Hematopoietic multipotent progenitor cell treated with erythropoietin and hydrocortisone succinate and interleukin-3 and kit ligand, for 15 days (in vitro differentiated cells): ENCODE results near the gene FYN.

Experiments
- DNase-seq: peaks from one replicate; pipeline ENCODE4 v3.0.0-alpha.2; 2015; ENCODE audit warnings: low spot score

Gene FYN

DNA sequence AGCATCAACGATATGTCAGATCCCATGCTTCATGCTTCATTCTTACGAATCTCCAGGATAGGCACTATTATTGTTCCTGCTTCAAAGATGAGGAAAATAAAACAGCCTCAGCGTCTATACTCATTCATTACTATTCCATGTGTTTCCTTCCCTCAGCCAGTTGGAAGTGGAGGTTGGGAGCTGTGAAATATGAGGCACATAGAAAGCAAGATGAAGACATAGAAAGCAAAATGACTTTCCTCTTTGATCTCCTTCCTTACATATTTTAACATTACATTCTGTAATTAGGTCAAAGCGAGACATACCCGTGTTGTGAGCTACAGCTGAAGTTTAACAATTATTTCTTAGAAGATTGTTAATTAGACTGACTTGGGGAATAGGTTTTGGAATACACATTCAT, 125.4 kb downstream of the FYN start:
- no peak for DNase-seq

GRCh38 chr6:111747396-111747795, 125.9 kb downstream of the FYN start:
- no peak for DNase-seq

- DNase-seq = no peak
Observed at GRCh38 chr6:111746983-111747382, 126.3 kb downstream of the FYN start.

DNA sequence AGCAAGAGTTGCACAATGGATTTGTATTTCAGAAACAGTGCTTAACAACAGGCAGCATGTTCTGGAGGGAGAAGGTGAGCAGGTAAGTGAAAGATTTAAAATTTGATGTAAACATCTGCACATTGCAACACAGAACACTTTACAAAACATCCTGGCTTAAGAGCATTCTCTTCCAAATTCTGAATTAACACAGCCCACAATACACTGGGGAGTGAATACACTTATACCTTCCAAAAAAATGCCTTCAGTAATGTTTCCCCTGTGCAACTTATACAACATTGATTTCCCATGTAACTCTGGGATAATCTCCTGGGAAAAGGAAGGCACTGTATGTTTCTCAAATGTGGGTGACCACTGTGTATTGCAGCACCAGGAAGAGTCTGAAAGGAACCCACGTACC, 127.6 kb downstream of the FYN start:
- no peak for DNase-seq

DNA sequence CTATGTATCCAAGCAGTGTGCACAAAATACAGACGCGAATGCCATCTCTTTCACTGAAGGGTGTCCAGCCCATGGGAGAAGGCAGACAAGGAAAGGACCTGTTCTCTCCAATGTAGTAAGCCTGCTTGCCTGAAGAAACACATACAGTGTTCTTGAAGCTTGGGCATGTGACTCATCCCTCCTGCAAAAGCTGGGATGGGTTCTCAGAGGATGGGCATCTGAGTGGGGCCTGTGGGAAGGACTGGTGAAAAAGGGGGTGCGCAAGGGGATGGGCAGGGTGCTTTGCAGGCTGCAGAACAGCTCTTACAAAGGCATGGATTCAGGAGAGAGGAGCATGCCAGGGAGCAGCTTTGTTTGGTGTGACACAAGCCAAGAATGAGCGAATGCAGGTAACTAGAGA, 128.1 kb downstream of the FYN start:
- DNase-seq = no peak

DNA sequence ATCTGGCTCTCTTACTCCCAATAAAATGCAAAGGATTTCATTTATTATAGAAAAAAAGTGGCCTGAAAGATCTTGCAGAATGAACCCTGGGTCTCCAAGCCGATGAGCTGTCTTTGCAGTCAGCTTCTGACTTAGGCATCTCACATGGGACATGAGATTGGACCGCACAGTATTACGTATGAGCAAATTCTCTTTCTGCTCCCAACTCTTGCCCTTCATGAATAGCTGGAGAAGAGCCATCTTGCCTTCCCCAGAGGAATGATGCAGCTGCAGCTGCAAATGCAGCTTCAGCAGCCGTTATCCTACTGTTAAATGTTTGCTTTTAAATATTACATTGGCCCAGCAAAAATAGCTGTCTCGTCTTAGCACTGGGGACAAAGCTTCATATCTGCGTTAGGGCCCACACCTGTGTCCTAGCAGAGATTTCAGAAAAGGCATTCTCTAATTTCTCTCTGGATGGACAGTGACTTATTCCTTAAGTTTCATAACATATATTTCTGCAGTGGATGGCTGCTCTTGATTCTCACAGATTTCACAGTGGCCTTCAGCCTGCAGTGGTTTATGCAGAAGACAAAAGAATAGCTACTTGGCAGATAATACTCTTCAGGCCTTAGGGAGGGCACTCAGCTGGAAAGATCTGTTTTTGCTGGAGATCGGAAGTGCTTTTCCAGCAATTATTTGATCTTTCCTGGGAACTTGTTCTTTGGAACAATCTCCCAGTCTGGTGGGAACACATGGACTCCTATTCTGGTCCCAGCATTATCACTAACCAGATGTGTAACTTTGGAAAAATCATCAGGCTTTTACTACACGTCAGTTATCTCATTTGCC, 129.2 kb downstream of the FYN start:
- no peak for DNase-seq

GRCh38 chr6:111743360-111743759, 129.9 kb downstream of the FYN start:
- DNase-seq = no peak

DNA sequence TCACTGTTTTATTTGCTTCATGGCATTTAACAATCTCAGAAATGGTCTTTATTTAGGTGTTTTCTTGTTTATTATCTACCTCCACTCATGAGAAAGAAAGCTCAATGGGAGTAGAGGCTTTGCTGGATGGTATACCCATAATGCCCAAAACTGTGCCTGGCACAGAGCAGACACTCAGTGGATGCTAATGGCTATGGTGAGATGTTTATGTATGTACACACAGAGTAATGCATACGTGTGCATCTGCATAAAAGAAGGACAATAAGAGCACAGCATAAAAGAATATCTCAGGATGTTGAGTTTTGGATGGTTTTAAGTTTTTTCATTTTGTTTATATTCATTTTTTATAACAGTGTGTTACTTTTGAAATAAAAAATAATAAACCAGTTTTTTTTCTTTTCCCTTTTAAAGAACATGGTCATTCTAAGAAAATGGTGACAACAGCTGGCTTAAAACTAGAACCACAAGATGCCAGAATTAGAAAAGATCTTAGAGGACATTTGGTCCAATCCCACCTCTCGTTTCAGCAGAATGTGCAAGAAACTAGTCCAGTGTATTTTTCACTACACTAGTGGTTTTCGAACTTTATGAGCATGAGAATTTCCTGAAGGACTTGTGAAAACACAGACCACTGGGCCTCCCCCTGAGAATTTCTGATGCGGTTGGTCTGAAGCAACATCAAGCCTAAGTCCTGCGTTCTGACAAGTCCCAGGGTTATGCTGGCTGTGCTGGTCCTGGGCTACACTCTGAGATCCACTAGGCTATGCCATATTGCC, 131.9 kb downstream of the FYN start:
- DNase-seq = no peak

DNA sequence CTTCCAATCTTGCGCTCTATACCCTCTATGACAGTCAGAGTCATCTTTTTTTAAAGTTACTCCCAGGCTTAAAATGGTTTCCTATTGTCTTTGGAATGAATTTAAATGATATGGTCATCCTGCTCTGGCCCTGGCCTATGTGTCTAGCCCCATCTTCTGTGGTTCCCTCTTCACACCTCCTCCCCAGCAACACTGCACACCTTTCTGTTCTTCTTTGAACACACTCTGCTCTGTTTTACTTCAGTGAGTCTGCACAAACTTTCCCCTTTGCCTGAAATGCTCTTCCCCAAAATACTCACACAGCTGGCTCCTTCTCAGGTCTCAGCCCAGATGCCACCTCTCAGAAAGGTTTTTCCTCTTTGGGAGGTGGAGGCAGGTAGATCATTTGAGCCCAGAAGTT, 132.7 kb downstream of the FYN start:
- DNase-seq = no peak

DNA sequence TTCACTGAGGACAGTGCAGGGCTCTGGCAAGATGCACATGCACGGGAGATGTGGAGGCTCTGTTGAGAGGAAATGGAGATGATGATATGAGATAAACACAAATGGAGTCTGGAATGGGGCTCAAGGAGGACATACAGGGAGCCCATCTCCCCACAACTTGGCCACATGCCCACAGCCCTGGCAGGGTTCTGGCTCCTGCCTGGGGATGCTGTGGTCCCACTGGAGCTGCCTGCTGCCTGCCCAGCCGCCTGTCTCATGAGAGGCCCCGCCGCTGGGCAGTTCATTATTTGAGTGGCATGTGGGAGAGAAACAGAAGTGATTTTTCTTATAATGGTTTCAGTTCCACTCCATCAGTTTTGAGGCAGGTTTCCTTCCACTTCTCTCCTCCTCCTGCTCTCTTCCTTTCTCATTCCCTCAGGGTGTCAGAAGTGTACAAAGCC, 134.0 kb downstream of the FYN start:
- no peak for DNase-seq

- no peak for DNase-seq
Observed at GRCh38 chr6:111738631-111739030, 134.6 kb downstream of the FYN start.

DNA sequence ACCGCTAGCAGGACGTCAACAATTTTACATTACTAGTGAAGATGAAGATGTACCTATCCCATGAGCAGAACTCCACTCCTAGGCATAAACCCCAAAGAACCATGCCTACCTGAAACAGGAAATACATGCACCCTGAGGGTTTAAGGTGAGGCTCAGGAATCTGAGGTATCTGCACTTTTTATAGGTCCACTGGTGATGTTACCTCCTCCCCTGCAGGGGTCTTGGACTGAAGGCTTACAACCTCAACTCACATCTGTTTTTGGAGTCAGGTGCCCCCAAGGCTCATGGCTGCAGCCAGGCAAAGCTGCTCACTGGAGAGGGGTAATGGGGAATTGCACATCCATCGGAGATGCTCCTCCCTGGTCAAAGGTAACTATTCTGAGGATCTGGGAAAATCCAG, 135.1 kb downstream of the FYN start:
- DNase-seq = no peak

- no peak for DNase-seq
Observed at GRCh38 chr6:111737065-111737521, 136.2 kb downstream of the FYN start.

DNA sequence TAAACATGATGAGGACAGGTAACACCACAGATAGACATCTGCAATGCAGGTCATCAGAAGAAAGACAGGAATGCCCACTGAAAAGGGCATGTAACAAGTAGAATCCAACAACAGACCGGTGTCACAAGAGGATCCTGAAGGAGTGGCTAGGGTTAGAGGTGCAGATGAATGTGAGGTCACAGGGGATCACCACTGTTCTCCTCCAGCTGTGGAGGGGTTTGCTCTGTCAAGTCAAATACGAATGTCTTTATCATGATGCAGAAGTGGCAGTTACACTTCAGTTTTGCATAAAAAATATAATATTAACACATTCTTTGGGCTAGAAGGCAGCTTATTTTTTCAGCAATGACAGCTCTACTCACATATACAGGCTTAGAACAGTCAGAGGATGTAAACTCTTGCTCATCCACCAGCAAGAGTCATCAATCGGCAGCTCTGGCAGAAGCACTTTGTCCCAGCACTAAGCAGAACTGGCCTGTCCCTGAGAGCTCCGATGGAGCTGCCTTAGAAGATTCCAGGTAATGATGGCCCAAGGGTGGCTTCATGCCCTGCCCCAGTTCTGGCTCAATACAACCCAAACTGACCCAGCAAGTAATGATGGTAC, 137.1 kb downstream of the FYN start:
- DNase-seq = no peak

DNA sequence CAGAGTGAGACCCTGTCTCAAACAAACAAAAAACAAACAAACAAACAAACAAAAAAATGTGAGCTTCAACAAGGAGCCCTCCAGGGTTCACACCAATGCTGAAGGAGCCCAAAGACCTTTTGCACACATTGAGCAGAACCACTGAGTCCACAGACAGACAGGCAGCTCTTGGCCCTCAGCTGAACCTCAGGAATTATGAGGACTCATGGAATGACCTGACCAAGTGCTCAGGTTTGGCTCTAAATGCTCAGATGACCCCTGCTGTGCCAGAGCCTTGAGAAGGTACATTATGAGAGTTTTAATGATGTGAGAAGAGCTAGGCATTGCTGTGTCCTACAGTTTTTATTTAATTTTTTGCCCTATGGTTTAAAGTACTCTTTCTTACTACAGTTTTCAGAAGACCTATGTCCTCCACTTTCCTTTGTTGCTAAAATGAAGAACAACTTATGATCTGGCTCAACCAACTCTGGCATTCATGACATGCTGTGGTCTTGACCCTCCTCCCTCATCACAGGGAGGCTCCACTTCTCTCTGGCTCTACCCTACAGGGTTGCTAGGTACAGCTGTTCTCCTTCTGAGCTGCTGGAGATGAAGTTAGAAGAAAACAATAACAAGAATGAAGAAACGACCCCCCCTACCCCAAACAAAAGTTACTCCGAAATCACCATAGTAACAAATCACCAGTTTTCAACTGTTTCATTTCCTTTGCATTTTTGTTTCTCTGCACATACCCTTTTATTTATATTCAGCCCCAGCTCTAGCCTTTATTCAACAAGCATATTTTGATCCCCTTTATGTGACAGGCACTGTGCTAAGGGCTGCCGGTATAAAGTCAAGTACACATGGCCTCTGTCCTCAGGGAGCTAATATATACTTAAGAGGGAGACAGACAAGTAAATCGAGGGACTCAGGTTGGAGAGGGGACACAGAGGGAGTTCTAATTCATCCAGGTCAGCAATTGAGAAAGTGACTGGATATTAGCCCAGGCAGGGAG, 138.9 kb downstream of the FYN start:
- no peak for DNase-seq

GRCh38 chr6:111732390-111732789, 140.9 kb downstream of the FYN start:
- no peak for DNase-seq

DNA sequence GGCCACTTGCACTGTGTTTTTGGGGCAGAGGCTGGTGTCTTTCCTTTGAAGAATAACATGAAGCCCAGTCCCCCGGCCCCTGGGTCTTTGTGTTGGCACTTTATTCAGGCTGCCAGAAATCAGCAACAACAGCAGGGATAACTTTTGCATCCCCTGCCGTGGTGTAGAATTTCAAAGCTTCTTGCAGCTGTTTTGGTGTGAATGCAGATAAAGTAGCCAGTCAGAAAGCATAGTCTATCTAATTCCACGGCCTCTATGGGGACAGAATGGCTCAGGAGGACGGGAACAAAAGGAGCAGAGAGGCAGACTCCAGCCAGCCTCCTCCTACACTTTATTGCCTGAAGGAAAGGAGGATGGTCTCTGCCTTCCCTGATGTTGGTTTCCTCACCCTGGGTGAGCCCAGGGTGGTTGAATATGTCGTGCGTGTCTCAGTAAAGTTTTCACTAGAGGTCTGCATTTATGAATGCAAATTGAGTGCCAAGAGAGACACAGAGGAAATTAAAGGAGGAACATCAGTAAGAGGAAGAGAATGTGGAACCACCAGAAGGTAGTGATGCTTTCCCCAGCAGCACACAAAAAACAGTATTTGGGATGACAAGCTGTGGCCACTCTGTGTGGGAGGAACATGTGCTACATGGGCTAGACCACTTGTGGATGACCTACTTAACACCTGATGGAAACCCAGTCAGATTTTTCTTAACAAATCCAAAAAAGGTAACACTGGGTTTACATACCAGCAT, 141.6 kb downstream of the FYN start:
- DNase-seq = no peak

DNA sequence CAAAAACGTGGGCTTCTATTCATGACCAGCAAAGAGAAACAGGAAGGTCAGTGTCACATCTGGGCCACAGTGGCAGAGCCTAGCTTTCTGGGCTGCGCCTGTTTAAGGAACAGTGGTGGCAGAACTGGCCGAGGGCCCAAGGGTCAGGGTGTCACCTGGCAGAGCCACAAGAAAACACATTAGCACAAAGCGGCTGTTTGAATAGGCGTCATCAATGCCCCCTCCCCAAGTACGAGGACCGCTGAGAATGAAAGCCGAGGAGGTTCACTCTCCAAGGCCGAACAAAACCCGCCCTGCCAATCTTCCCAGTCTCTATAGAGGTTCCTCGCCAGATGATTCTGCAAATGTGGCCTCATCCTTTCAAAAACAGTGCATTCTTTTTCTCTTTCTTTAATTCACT, 142.4 kb downstream of the FYN start:
- no peak for DNase-seq

DNA sequence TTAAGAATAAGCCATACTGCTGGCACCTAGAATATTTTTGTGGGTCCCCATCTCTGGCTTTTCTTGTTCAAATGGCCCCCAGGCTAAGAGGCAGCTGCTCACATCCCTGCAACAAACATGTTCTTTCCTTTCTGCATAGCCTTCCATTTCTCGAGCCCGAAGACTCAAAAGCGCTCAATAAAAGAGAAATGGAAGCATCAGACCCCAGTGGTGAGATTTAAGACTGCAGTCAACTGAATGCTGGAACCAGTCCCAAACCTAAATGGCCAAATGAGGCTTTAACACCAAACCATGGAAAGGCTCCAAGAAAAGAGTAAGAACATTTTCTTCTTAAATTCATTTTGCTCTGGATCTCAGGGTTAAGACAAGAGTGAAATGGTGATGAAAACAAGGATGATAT, 145.4 kb downstream of the FYN start:
- DNase-seq = no peak

DNA sequence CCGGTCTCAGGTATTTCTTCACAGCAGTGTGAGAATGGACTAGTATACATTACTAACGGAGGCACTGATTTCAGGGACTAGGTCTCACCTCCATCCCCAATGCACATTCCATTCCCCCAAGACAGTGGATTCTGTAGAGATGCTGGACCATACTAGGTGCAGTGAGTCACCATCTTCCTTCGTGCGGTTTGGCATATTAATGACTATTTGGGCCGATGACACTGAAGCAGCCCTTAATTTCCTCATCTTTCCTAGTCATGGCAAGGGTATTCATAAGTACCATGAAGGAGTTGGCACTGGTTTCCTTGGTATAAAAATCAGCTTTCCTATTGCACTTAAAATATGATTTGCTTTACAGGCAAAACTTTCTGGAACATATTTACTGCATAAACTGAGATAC, 146.2 kb downstream of the FYN start:
- DNase-seq = no peak
